HEK293 (cell line): ENCODE measurements around the gene CRYAB.

Source experiments
- CTCF ChIA-PET: fragments of 350-600 bp; formaldehyde crosslinking; extraction: SDS; loops from one replicate; lab custom pipeline; 2021; ENCODE audit warnings: antibody characterized with exemption; lab: Yijun Ruan, JAX
- POLR2A ChIA-PET: fragments of 300-600 bp; formaldehyde crosslinking; extraction: SDS; loops from one replicate; lab custom pipeline; 2020; ENCODE audit warnings: antibody characterized with exemption, inconsistent platforms; lab: Yijun Ruan, JAX
- H3K27ac ChIP-seq: fragments of 200-500 bp; sonication (Bioruptor generic); 2 replicates; pipeline ENCODE4 v1.5.1; 2014; ENCODE audit warnings: low read depth, low read length, control low read depth, inconsistent platforms; ENCODE audit errors: extremely low read depth
- H3K36me3 ChIP-seq, 2 experiments: fragments of 200-500 bp in 1 of 2; sonication (Bioruptor generic) in 1 of 2; 1 replicate in 1 of 2; 2 replicates in 1 of 2; pipeline ENCODE4 v1.5.1; 2014 to 2017; ENCODE audit warnings: inconsistent platforms in 2 of 2, low read length in 2 of 2; ENCODE audit not compliant: control insufficient read depth in 2 of 2, insufficient read depth in 1 of 2
- H3K4me1 ChIP-seq: fragments of 200-500 bp; sonication (Bioruptor generic); 2 replicates; pipeline ENCODE4 v1.5.1; 2014; ENCODE audit warnings: mild to moderate bottlenecking, low read length, inconsistent platforms; ENCODE audit not compliant: control insufficient read depth, insufficient read depth
- H3K4me3 ChIP-seq: 2 replicates; pipeline ENCODE4 v1.5.1; 2011; ENCODE audit warnings: low read depth, mild to moderate bottlenecking, control low read depth, low read length, moderate library complexity
- H3K9me3 ChIP-seq: fragments of 200-500 bp; sonication (Bioruptor generic); 2 replicates; pipeline ENCODE4 v1.5.1; 2014; ENCODE audit warnings: low read depth, low read length, inconsistent platforms; ENCODE audit not compliant: control insufficient read depth, insufficient read depth
- GLI2 ChIP-seq: fragments of 450-650 bp; formaldehyde crosslinking; IDR thresholded peaks from 2 replicates; pipeline ENCODE4; 2017; ENCODE audit warnings: missing biosample characterization, missing genetic modification characterization, low read depth, borderline replicate concordance
- SP7 ChIP-seq: fragments of 450-650 bp; formaldehyde crosslinking; IDR thresholded peaks from 2 replicates; pipeline ENCODE4 v1.5.1; 2016; ENCODE audit warnings: missing biosample characterization, missing genetic modification characterization
- ZNF138 ChIP-seq: fragments of 450-650 bp; formaldehyde crosslinking; IDR thresholded peaks from 2 replicates; pipeline ENCODE4 v1.5.1; 2016; ENCODE audit warnings: missing biosample characterization, missing genetic modification characterization, borderline replicate concordance
- ZNF146 ChIP-seq: fragments of 450-650 bp; formaldehyde crosslinking; IDR thresholded peaks from 2 replicates; pipeline ENCODE4 v1.5.1; 2016; ENCODE audit warnings: missing biosample characterization, missing genetic modification characterization
- ZNF221 ChIP-seq: fragments of 450-650 bp; formaldehyde crosslinking; IDR thresholded peaks from 2 replicates; pipeline ENCODE4 v1.5.1; 2017; ENCODE audit warnings: missing biosample characterization, missing genetic modification characterization, borderline replicate concordance
- ZNF24 ChIP-seq: fragments of 450-650 bp; formaldehyde crosslinking; IDR thresholded peaks from 2 replicates; pipeline ENCODE4 v1.5.1; 2016; ENCODE audit warnings: missing biosample characterization, missing genetic modification characterization
- ZNF335 ChIP-seq: fragments of 450-650 bp; formaldehyde crosslinking; conservative IDR thresholded peaks from 2 replicates; pipeline ENCODE4 v1.5.1; 2016; ENCODE audit warnings: missing biosample characterization, missing genetic modification characterization
- ZNF585B ChIP-seq: fragments of 450-650 bp; formaldehyde crosslinking; IDR thresholded peaks from 2 replicates; pipeline ENCODE4 v1.5.1; 2016; ENCODE audit warnings: missing biosample characterization, missing genetic modification characterization
- ZNF660 ChIP-seq: fragments of 450-650 bp; IDR thresholded peaks from 2 replicates; pipeline ENCODE4 v1.5.1; 2018; ENCODE audit warnings: missing biosample characterization, mild to moderate bottlenecking, missing genetic modification characterization
- ZNF747 ChIP-seq: fragments of 450-650 bp; formaldehyde crosslinking; IDR thresholded peaks from 2 replicates; pipeline ENCODE4 v1.5.1; 2016; ENCODE audit warnings: missing biosample characterization, missing genetic modification characterization
- ZNF76 ChIP-seq: fragments of 450-650 bp; formaldehyde crosslinking; IDR thresholded peaks from 2 replicates; pipeline ENCODE4; 2016; ENCODE audit warnings: low read depth, missing biosample characterization, missing genetic modification characterization, borderline replicate concordance
- TF ChIP-seq, protein P1 (sequence below): fragments of 450-650 bp; formaldehyde crosslinking; IDR thresholded peaks from 2 replicates; pipeline ENCODE4 v1.5.1; 2016; ENCODE audit warnings: missing biosample characterization, missing genetic modification characterization
- TF ChIP-seq, protein P2 (sequence below): IDR thresholded peaks from 2 replicates; pipeline ENCODE4 v1.6.1; 2011; ENCODE audit warnings: mild to moderate bottlenecking, low read depth, low read length, borderline replicate concordance
- TF ChIP-seq, protein P3 (sequence below): fragments of 450-650 bp; formaldehyde crosslinking; IDR thresholded peaks from 2 replicates; pipeline ENCODE4 v1.5.1; 2017; ENCODE audit warnings: missing biosample characterization, missing genetic modification characterization
- TF ChIP-seq, protein P4 (sequence below): fragments of 450-650 bp; formaldehyde crosslinking; conservative IDR thresholded peaks from 2 replicates; pipeline ENCODE4 v1.5.1; 2016; ENCODE audit warnings: low read depth, missing biosample characterization, missing genetic modification characterization

The CRYAB gene

DNA sequence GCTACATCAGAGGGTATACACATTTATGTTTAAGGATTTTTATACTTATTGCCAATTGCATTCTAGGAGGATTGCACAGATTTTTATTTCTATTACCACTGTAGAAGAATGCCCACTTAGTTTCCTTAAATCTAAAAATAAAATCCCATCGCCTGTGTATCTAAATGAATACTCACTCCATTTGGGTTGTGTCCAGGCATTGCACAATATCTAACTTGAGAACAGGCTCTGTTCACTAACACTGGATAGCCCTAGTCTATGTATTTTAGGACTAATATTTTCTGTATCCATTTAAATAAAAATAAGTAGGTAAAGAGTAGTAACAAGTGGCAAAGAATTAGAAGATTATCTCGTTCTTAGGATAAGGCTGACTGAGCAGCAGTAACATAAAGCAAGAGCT, 11.2 kb upstream of the CRYAB start:
- no peak for TF ChIP-seq ZNF221 (tag by site-specific recombination)
- no peak for TF ChIP-seq ZNF585B
- TF ChIP-seq ZNF138 (tag by site-specific recombination), result no peak
- TF ChIP-seq SP7 (tag by site-specific recombination), result no peak
- TF ChIP-seq, protein P1, sequence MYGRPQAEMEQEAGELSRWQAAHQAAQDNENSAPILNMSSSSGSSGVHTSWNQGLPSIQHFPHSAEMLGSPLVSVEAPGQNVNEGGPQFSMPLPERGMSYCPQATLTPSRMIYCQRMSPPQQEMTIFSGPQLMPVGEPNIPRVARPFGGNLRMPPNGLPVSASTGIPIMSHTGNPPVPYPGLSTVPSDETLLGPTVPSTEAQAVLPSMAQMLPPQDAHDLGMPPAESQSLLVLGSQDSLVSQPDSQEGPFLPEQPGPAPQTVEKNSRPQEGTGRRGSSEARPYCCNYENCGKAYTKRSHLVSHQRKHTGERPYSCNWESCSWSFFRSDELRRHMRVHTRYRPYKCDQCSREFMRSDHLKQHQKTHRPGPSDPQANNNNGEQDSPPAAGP, result no peak
- TF ChIP-seq, protein P2, sequence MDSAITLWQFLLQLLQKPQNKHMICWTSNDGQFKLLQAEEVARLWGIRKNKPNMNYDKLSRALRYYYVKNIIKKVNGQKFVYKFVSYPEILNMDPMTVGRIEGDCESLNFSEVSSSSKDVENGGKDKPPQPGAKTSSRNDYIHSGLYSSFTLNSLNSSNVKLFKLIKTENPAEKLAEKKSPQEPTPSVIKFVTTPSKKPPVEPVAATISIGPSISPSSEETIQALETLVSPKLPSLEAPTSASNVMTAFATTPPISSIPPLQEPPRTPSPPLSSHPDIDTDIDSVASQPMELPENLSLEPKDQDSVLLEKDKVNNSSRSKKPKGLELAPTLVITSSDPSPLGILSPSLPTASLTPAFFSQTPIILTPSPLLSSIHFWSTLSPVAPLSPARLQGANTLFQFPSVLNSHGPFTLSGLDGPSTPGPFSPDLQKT, result no peak
- POLR2A ChIA-PET, result no interaction called here
- Histone ChIP-seq H3K9me3 (no peaks in the 10 kb centered on the region), H3K4me1 (no peaks in the 10 kb centered on the region), H3K4me3 (no peak overlapping the region), H3K36me3 (no peaks in the 10 kb centered on the region), H3K27ac (no peak overlapping the region)
- CTCF ChIA-PET, result no interaction called here

DNA sequence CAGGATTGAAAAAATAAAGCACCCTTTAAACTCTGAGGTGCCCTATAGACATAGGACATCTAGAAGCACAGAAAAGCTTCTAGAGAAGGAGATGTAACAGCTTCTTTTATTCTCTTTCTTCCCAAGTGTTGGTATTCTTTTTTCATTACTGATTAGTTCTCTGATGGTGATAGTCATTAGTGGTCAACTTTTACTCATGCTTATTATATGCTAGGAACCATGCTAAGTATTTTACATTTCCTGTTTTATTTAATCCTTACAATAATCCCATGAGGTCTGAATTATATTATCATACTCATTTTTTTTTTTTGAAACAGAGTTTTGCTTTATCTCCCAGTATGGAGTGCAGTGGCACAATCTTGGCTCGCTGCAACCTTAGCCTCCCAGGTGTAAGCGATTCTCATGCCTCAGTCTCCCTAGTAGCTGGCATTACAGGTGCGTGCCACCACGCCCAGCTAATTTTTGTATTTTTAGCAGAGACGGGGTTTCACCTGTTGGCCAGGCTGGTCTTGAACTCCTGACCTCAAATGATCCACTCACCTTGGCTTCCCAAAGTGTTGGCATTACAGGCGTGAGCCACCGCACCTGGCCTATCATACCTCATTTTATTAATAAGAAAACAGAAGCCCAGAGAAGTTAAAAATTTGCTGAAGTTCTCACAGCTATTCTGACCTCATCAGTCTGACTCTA, 10.1 kb upstream of the CRYAB start:
- TF ChIP-seq ZNF335 (tag by site-specific recombination), result no peak
- TF ChIP-seq, protein P3, sequence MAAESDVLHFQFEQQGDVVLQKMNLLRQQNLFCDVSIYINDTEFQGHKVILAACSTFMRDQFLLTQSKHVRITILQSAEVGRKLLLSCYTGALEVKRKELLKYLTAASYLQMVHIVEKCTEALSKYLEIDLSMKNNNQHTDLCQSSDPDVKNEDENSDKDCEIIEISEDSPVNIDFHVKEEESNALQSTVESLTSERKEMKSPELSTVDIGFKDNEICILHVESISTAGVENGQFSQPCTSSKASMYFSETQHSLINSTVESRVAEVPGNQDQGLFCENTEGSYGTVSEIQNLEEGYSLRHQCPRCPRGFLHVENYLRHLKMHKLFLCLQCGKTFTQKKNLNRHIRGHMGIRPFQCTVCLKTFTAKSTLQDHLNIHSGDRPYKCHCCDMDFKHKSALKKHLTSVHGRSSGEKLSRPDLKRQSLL (tag by site-specific recombination), result peak; percentile 40; the same call in 1 of the 2 replicates
- TF ChIP-seq GLI2 (tag by site-specific recombination), result no peak
- no peak for TF ChIP-seq ZNF24 (tag by site-specific recombination)
- TF ChIP-seq, all 188 proteins: peak for 1
- Histone ChIP-seq H3K4me3 (no peak overlapping the region), H3K27ac (no peak overlapping the region), H3K9me3 (no peaks in the 10 kb centered on the region), H3K36me3 (no peaks in the 10 kb centered on the region), H3K4me1 (no peaks in the 10 kb centered on the region)
- CTCF ChIA-PET, result interaction anchor here (1.3 kb wide), 1 partner anchor 10 kb away, joined by 4 read pairs; no protein-coding TSS in a partner anchor
- POLR2A ChIA-PET, result no interaction called here

DNA sequence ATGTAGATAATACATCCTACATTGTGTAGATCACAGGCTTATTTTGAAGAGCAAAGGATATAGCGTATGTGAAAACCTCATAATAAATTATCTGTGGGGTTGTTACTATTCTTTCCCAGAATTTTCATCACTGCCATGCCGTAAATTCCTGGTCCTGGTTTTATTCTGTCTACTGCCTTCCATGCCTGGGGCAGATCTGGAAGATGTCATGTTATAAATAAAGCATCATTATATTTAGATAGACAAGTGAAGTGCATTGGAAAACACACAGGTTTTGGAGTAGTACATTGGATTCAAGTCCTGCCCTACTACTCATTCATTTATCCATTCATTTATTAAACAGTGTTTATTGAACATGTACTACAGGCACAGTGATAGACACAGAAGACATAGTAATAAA, 9.3 kb upstream of the CRYAB start:
- CTCF ChIA-PET, result interaction anchor here (0.6 kb wide), 1 partner anchor 191 kb away, joined by 3 read pairs; no protein-coding TSS in a partner anchor
- no peaks in the 10 kb centered on the region for H3K36me3 ChIP-seq
- H3K9me3 ChIP-seq, result no peaks in the 10 kb centered on the region
- no peak overlapping the region for H3K4me3 ChIP-seq
- no peak for TF ChIP-seq ZNF146 (tag by site-specific recombination)
- H3K4me1 ChIP-seq, result no peaks in the 10 kb centered on the region
- no peak overlapping the region for H3K27ac ChIP-seq
- POLR2A ChIA-PET, result no interaction called here

DNA sequence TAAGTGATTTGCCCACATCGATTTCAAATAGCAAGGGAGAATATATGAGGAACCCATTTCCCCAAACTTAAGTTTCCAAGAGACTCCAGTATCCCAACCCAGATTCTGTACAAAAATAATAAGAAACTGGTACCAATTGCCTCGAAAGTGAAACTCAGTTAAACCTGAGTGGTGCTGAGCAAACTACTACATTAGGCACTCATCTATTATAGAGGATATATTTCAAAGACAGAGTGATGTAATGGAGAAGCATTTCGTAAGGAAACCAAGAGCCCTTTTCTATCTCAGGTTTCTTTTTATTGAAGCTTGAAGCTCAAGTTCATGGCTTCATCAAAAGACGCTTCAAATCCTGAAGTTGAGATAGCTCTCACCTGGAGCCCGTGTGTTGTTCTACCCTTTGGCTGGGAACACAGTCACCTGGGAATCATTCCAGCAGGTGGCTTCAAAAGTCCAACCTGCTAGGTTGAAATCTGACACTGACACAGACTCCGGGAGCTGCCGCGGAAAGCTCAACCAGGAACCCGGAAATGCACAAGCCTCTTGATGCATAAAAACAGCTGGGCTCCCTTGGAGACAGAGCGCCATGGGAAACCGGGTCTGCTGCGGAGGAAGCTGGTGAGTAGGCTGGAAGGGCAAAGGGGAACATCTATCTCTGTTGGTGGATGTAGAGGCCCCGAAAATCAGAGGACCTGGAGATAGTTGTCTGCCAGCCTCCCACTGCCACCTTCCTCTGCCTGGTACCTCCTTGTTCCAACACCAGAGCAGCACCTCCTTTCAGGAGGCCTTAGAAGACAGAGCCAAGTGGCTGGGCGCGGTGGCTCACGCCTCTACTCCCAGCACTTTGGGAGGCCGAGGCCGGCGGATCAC, 7.1 kb upstream of the CRYAB start, which contains the start of gene C11orf52:
Gene C11orf52, plus strand, starts transcription at position 524 of the 867 bp plus-strand sequence. Its CDS starts 60 bp downstream, at position 584.
- ChIA-PET CTCF (interaction anchor here (0.5 to 1.9 kb wide), 6 partner anchors 8 to 459 kb away, joined by 3 to 8 read pairs (median 4); no protein-coding TSS in a partner anchor), POLR2A (interaction anchor here (1.4 to 1.6 kb wide), 2 partner anchors 8 to 36 kb away, joined by 4 to 16 read pairs; no protein-coding TSS in a partner anchor)
- H3K4me3 ChIP-seq, result no peak within 1 kb of the TSS; the same call in 1 of the 2 replicates
- H3K9me3 ChIP-seq, result no peaks in the 10 kb centered on the region
- H3K27ac ChIP-seq, result no peak within 1 kb of the TSS
- no peaks in the 10 kb centered on the region for H3K4me1 ChIP-seq
- no peaks in the 10 kb centered on the region for H3K36me3 ChIP-seq
- TF ChIP-seq ZNF747 (no peak), ZNF138 (tag by site-specific recombination) (no peak), ZNF76 (no peak), ZNF660 (tag by site-specific recombination) (0 out of 2 replicates have a peak, but pooled peaks have one; percentile 26)
- TF ChIP-seq, protein P4, sequence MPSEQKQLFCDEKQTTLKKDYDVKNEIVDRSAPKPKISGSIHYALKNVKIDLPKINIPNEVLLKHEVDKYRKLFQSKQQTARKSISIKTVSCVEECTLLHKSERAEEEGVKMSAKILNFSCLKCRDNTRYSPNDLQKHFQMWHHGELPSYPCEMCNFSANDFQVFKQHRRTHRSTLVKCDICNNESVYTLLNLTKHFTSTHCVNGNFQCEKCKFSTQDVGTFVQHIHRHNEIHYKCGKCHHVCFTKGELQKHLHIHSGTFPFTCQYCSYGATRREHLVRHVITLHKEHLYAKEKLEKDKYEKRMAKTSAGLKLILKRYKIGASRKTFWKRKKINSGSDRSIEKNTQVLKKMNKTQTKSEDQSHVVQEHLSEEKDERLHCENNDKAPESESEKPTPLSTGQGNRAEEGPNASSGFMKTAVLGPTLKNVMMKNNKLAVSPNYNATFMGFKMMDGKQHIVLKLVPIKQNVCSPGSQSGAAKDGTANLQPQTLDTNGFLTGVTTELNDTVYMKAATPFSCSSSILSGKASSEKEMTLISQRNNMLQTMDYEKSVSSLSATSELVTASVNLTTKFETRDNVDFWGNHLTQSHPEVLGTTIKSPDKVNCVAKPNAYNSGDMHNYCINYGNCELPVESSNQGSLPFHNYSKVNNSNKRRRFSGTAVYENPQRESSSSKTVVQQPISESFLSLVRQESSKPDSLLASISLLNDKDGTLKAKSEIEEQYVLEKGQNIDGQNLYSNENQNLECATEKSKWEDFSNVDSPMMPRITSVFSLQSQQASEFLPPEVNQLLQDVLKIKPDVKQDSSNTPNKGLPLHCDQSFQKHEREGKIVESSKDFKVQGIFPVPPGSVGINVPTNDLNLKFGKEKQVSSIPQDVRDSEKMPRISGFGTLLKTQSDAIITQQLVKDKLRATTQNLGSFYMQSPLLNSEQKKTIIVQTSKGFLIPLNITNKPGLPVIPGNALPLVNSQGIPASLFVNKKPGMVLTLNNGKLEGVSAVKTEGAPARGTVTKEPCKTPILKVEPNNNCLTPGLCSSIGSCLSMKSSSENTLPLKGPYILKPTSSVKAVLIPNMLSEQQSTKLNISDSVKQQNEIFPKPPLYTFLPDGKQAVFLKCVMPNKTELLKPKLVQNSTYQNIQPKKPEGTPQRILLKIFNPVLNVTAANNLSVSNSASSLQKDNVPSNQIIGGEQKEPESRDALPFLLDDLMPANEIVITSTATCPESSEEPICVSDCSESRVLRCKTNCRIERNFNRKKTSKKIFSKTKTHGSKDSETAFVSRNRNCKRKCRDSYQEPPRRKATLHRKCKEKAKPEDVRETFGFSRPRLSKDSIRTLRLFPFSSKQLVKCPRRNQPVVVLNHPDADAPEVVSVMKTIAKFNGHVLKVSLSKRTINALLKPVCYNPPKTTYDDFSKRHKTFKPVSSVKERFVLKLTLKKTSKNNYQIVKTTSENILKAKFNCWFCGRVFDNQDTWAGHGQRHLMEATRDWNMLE (tag by site-specific recombination), result peak; percentile 30; the same call in 1 of the 2 replicates
